CD14-positive monocyte (primary cell): ENCODE measurements around the gene C1QTNF5. TPM values are rescaled to one million over a fixed set of nuclear protein-coding genes. Genes with fewer than 3 reads are reported as not detected.

ENCODE experiments used
- DNase-seq, 3 donors: peaks; one replicate each; pipeline ENCODE4 v3.0.0-alpha.2; 2011 to 2022
- H2AFZ ChIP-seq: 2 replicates; pipeline ENCODE4 v1.6.0; 2012; ENCODE audit warnings: mild to moderate bottlenecking, low read depth, low read length, inconsistent platforms; ENCODE audit not compliant: insufficient read depth, poor library complexity, severe bottlenecking
- H3K27ac ChIP-seq, 2 donors: 1 replicate in 1 of 2; 2 replicates in 1 of 2; pipeline ENCODE4 v1.5.1; 2012 to 2013; ENCODE audit warnings: low read length in 2 of 2, control low read depth in 1 of 2, inconsistent platforms in 1 of 2, low read depth in 1 of 2, mild to moderate bottlenecking in 1 of 2
- H3K27me3 ChIP-seq, 2 donors: one replicate each; pipeline versions ENCODE4 v1.6.0 to v1.6.1; 2011 to 2013; ENCODE audit warnings: low read length in 2 of 2; ENCODE audit not compliant: control insufficient read depth in 2 of 2, insufficient read depth in 2 of 2
- H3K36me3 ChIP-seq, 2 donors: replicated peaks in 1 of 2; 1 replicate in 1 of 2; 2 replicates in 1 of 2; pipeline versions ENCODE4 v1.5.1 to v1.6.1; 2012 to 2013; ENCODE audit warnings: low read length in 2 of 2, control low read depth in 1 of 2, inconsistent platforms in 1 of 2, mild to moderate bottlenecking in 1 of 2; ENCODE audit not compliant: insufficient read depth in 2 of 2, control insufficient read depth in 1 of 2
- H3K4me1 ChIP-seq, 2 donors: 1 replicate in 1 of 2; 2 replicates in 1 of 2; pipeline versions ENCODE4 v1.5.1 to v1.6.1; 2012 to 2013; ENCODE audit warnings: low read length in 2 of 2, control low read depth in 1 of 2, inconsistent platforms in 1 of 2, mild to moderate bottlenecking in 1 of 2, moderate library complexity in 1 of 2; ENCODE audit not compliant: insufficient read depth in 2 of 2, control insufficient read depth in 1 of 2
- H3K4me2 ChIP-seq: replicated peaks from 2 replicates; pipeline ENCODE3; 2012; ENCODE audit warnings: low read length, moderate library complexity, mild to moderate bottlenecking; ENCODE audit not compliant: poor library complexity, severe bottlenecking; ENCODE audit errors: extremely low read depth
- H3K4me3 ChIP-seq, 3 experiments: fragments of 200-600 bp in 1 of 3; sonication (generic) in 1 of 3; replicated peaks in 1 of 3; 1 replicate in 2 of 3; 2 replicates in 1 of 3; pipeline ENCODE4 v1.5.1; 2011 to 2013; ENCODE audit warnings: low read length in 3 of 3, mild to moderate bottlenecking in 3 of 3, control low read depth in 2 of 3, low read depth in 2 of 3, inconsistent platforms in 1 of 3, moderate library complexity in 1 of 3
- H3K79me2 ChIP-seq: 2 replicates; pipeline ENCODE4 v1.6.0; 2012; ENCODE audit warnings: mild to moderate bottlenecking, control low read depth, inconsistent platforms, low read length, moderate library complexity; ENCODE audit not compliant: insufficient read depth
- H3K9ac ChIP-seq: 2 replicates; pipeline ENCODE4 v1.6.0; 2017; ENCODE audit warnings: low read length, mild to moderate bottlenecking; ENCODE audit not compliant: insufficient read depth, poor library complexity, severe bottlenecking
- H3K9me3 ChIP-seq, 2 donors: replicated peaks in 1 of 2; 1 replicate in 1 of 2; 2 replicates in 1 of 2; pipeline versions ENCODE4 v1.5.1 to v1.6.1; 2012 to 2013; ENCODE audit warnings: low read length in 2 of 2, control low read depth in 1 of 2; ENCODE audit not compliant: control insufficient read depth in 1 of 2, insufficient read depth in 1 of 2
- H4K20me1 ChIP-seq: 2 replicates; pipeline ENCODE4 v1.6.0; 2012; ENCODE audit warnings: mild to moderate bottlenecking, low read length, control low read depth, moderate library complexity; ENCODE audit not compliant: insufficient read depth
- H3K27ac Mint-ChIP-seq, 7 donors: one replicate each; pipeline ENCODE4 v1.8.0; 2020; ENCODE audit warnings: mild to moderate bottlenecking in 7 of 7, mixed read lengths in 7 of 7, moderate library complexity in 6 of 7, inconsistent platforms in 2 of 7
- H3K27me3 Mint-ChIP-seq, 3 donors: one replicate each; pipeline ENCODE4 v1.8.0; 2021 to 2022; ENCODE audit warnings: low read depth in 3 of 3, mild to moderate bottlenecking in 3 of 3, mixed read lengths in 3 of 3, moderate library complexity in 3 of 3, inconsistent platforms in 1 of 3
- H3K36me3 Mint-ChIP-seq, 2 donors: one replicate each; pipeline ENCODE4 v1.8.0; 2020; ENCODE audit warnings: mixed read lengths in 2 of 2, inconsistent platforms in 1 of 2, mild to moderate bottlenecking in 1 of 2
- H3K4me1 Mint-ChIP-seq: one replicate; pipeline ENCODE4 v1.8.0; 2020; ENCODE audit warnings: mild to moderate bottlenecking, mixed read lengths
- H3K4me3 Mint-ChIP-seq, 2 donors: one replicate each; pipeline ENCODE4 v1.8.0; 2020; ENCODE audit warnings: mild to moderate bottlenecking in 2 of 2, mixed read lengths in 2 of 2, moderate library complexity in 1 of 2
- H3K9me3 Mint-ChIP-seq, 7 donors: one replicate each; pipeline ENCODE4 v1.8.0; 2020 to 2022; ENCODE audit warnings: mixed read lengths in 7 of 7, mild to moderate bottlenecking in 6 of 7, moderate library complexity in 6 of 7, inconsistent platforms in 2 of 7
- CTCF ChIP-seq: fragments of 200-600 bp; IDR thresholded peaks from one replicate; pipeline ENCODE4 v1.8.0; 2022; ENCODE audit warnings: antibody characterized with exemption, mild to moderate bottlenecking
- WGBS: methylation state at CpG from one replicate; pipeline ENCODE4 v1.1.5; 2013; ENCODE audit warnings: missing lambda C conversion rate; ENCODE audit not compliant: insufficient coverage; 5-methylcytosine and 5-hydroxymethylcytosine counted together
- intact Hi-C, 2 donors: fragments of 100-400 bp; cut with micrococcal nuclease; formaldehyde crosslinking; loops; one replicate each; pipeline versions ENCODE4 v1.15.0 to v1.15.1; 2023
- polyA plus RNA-seq, 3 donors: library from polyadenylated mRNA; depleted of rRNA in 1 of 3; unstranded in 2 of 3; stranded (reverse) in 1 of 3; fragments of 300-500 nt in 2 of 3; fragments of >200 nt in 1 of 3; fragmentation: Illumina TruSeq in 2 of 3; gene quantifications; 1 replicate in 2 of 3; 2 replicates in 1 of 3; pipeline ENCODE4 v1.2.3, GENCODE V29; 2012 to 2021

The C1QTNF5 gene
- polyA plus RNA-seq, 3 donors = not detected

GRCh38 chr11:119315131-119316015 is 25.3 kb downstream of the C1QTNF5 start:
- peak overlapping the region; percentile 30 for H2AFZ ChIP-seq
- H3K36me3 Mint-ChIP-seq = peaks cover 3 to 8% of the 10 kb centered on the region in 2 donors
- 7% methylated on average over 20 of the region's 29 CpGs for WGBS
- H4K20me1 ChIP-seq = peaks cover 2% of the 10 kb centered on the region
- no peak overlapping the region for H3K27ac Mint-ChIP-seq
- H3K4me2 ChIP-seq = peak overlapping the region; percentile 35
- TF ChIP-seq CTCF = no peak
- H3K9ac ChIP-seq = no peak overlapping the region
- no peaks in the 10 kb centered on the region for H3K36me3 ChIP-seq
- peaks cover 28 to 68% of the 10 kb centered on the region in 2 donors for H3K27me3 ChIP-seq
- H3K27me3 Mint-ChIP-seq = peaks cover 67 to 81% (median 69%) of the 10 kb centered on the region in 3 donors
- peaks cover 0 to 10% of the 10 kb centered on the region in 2 donors for H3K9me3 ChIP-seq
- no peak overlapping the region for H3K4me3 ChIP-seq
- intact Hi-C loops = no loop called here
- H3K4me3 Mint-ChIP-seq = peak overlapping the region; percentile 31 to 75
- peaks cover 17 to 19% of the 10 kb centered on the region in 2 donors for H3K4me1 ChIP-seq
- peaks cover 0 to 8% (median 2%) of the 10 kb centered on the region in 7 donors for H3K9me3 Mint-ChIP-seq
- DNase-seq = peak in 1 of 3 donors; percentile 54
- H3K27ac ChIP-seq = no peak overlapping the region
- H3K79me2 ChIP-seq = no peaks in the 10 kb centered on the region
- H3K4me1 Mint-ChIP-seq = peaks cover 20% of the 10 kb centered on the region

GRCh38 chr11:119314726-119315125 is 26.0 kb downstream of the C1QTNF5 start:
- peaks cover 0 to 10% of the 10 kb centered on the region in 2 donors for H3K9me3 ChIP-seq
- TF ChIP-seq CTCF = no peak
- no peak overlapping the region for H3K4me2 ChIP-seq
- H2AFZ ChIP-seq = no peak overlapping the region
- H3K36me3 ChIP-seq = no peaks in the 10 kb centered on the region
- peaks cover 8% of the 10 kb centered on the region for H4K20me1 ChIP-seq
- H3K4me1 ChIP-seq = peaks cover 17 to 18% of the 10 kb centered on the region in 2 donors
- peaks cover 0 to 8% (median 2%) of the 10 kb centered on the region in 7 donors for H3K9me3 Mint-ChIP-seq
- H3K27ac ChIP-seq = no peak overlapping the region
- 88% methylated on average over 18 of the region's 18 CpGs for WGBS
- intact Hi-C loops = no loop called here
- H3K27me3 Mint-ChIP-seq = peaks cover 61 to 75% (median 63%) of the 10 kb centered on the region in 3 donors
- peaks cover 4 to 7% of the 10 kb centered on the region in 2 donors for H3K36me3 Mint-ChIP-seq
- H3K27ac Mint-ChIP-seq = no peak overlapping the region
- peaks cover 27 to 61% of the 10 kb centered on the region in 2 donors for H3K27me3 ChIP-seq
- no peak for DNase-seq
- H3K4me3 Mint-ChIP-seq = peak overlapping the region in 1 of 2 donors; percentile 67
- H3K79me2 ChIP-seq = no peaks in the 10 kb centered on the region
- no peak overlapping the region for H3K9ac ChIP-seq
- H3K4me1 Mint-ChIP-seq = peaks cover 18% of the 10 kb centered on the region
- no peak overlapping the region for H3K4me3 ChIP-seq
